D721Med (cell line): ENCODE measurements around the gene RPL10.

Experiments
- DNase-seq: peaks from one replicate; pipeline ENCODE4 v3.0.0; 2011; ENCODE audit warnings: low spot score; ENCODE audit not compliant: insufficient read length
- FAIRE-seq: peaks from 2 replicates; lab custom pipeline; 2011; peaks lifted over from hg19 to GRCh38; lab: Jason Lieb, UNC
- CTCF ChIP-seq: IDR thresholded peaks from 2 replicates; pipeline ENCODE4 v1.5.1; 2012; ENCODE audit warnings: mild to moderate bottlenecking, control low read depth; ENCODE audit not compliant: insufficient read depth; ENCODE audit errors: missing control alignments

RPL10 gene

GRCh38 chrX:154356596-154356995 lies 41.6 kb upstream of the RPL10 start:
- TF ChIP-seq CTCF, result no peak
- FAIRE-seq, result no peak
- DNase-seq, result no peak

DNA sequence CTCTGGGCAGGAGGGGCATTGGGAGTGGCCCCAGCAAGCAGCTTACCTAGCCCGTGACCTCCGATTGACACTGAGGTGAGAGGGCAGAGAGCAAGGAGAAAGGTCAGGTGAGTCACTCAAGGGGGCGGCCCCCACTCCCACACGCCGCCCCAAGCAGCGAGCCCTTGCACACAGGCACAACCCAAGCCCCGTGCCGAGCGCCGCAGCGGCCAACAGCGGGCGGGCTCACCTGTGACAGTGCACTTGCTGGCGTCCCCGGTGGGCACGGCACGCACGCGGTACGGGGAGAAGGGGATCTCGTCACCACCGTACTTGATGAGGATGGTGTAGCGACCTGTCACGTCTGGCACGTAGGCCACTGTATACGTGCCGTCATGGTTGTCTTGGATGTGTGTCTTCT lies 41.0 kb upstream of the RPL10 start:
- no peak for DNase-seq
- FAIRE-seq, result no peak
- no peak for TF ChIP-seq CTCF

- no peak for TF ChIP-seq CTCF
- FAIRE-seq, result no peak
Measured at GRCh38 chrX:154358011-154358410, 40.2 kb upstream of the RPL10 start.

GRCh38 chrX:154358829-154359228 lies 39.3 kb upstream of the RPL10 start:
- FAIRE-seq (no peak), DNase-seq (no peak)
- TF ChIP-seq CTCF, result no peak

More at GRCh38 chrX:154358011-154358410, 40.2 kb upstream of the RPL10 start:
- DNase-seq, result no peak

- no peak for FAIRE-seq
- DNase-seq, result no peak
- no peak for TF ChIP-seq CTCF
Measured at GRCh38 chrX:154359362-154360154, 38.6 kb upstream of the RPL10 start.

DNA sequence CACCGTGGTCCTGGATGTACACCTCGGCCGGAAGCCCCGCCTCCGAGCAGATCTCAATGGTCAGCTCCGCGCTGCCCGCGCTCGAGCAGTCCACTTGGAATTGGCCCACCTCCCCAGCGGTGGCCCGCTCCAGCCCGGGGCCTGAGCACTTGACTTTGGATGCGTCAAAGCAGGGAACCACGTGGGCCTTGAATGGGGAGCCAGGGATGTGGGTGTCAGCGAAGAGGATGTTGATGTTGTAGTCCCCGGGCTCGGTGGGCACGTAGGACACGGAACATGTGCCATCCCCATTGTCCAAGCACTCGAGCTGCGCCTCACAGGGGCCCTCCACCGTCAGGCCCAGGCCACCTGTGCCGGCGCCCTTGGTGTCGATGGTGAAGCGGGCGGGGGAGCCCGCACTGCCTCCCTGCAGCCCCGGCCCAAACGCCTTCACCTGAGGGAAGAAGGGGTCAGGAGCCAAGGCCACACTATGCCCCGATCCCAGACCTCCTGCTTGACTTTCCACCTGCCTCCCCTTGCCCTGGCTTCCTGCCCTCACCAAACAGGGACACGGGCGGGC lies 37.9 kb upstream of the RPL10 start:
- no peak for TF ChIP-seq CTCF
- no peak for FAIRE-seq
- DNase-seq, result no peak
